SK-N-SH (cell line): ENCODE data around the gene PLP2. TPM values are rescaled to one million over a fixed set of nuclear protein-coding genes. Genes with fewer than 3 reads are reported as not detected.

Experiments
- CTCF ChIA-PET: fragments of 300-600, 350-600 bp; formaldehyde crosslinking; extraction: SDS; loops from one replicate; lab custom pipeline; 2021; lab: Yijun Ruan, JAX
- POLR2A ChIA-PET: fragments of 350-600 bp; sonication (Branson Sonifier 250); formaldehyde crosslinking; extraction: SDS; loops from one replicate; lab custom pipeline; 2020; ENCODE audit warnings: antibody characterized with exemption, inconsistent platforms; lab: Yijun Ruan, JAX
- DNase-seq: peaks from one replicate; pipeline ENCODE4 v3.0.0; 2012
- H2AFZ ChIP-seq: fragments of 200-600 bp; sonication (generic); 2 replicates; pipeline ENCODE4 v1.8.1; 2016; ENCODE audit warnings: antibody characterized with exemption, mild to moderate bottlenecking, low read depth
- H3F3A ChIP-seq: fragments of 200-600 bp; sonication (generic); replicated peaks from 2 replicates; pipeline ENCODE3; 2016; ENCODE audit warnings: antibody characterized with exemption, mild to moderate bottlenecking; ENCODE audit not compliant: insufficient read depth
- H3K27ac ChIP-seq, 2 experiments: fragments of 200-500 bp in 1 of 2; fragments of 200-600 bp in 1 of 2; sonication (Bioruptor generic) in 1 of 2; sonication (generic), shearing (Covaris generic) in 1 of 2; 2 replicates each; pipeline versions ENCODE4 v1.5.1 to v1.6.1; 2014 to 2016; ENCODE audit warnings: low read depth in 2 of 2, inconsistent platforms in 1 of 2, low read length in 1 of 2, mild to moderate bottlenecking in 1 of 2, mixed read lengths in 1 of 2
- H3K27me3 ChIP-seq: fragments of 200-600 bp; sonication (generic), shearing (Covaris generic); 2 replicates; pipeline ENCODE4 v1.6.1; 2016; ENCODE audit warnings: mixed run types; ENCODE audit not compliant: insufficient read depth
- H3K36me3 ChIP-seq, 2 experiments: fragments of 200-500 bp in 1 of 2; fragments of 200-600 bp in 1 of 2; sonication (Bioruptor generic) in 1 of 2; sonication (generic) in 1 of 2; replicated peaks in 1 of 2; 2 replicates each; pipeline versions ENCODE3 to v1.5.1; 2014 to 2016; ENCODE audit warnings: low read length in 1 of 2, mild to moderate bottlenecking in 1 of 2; ENCODE audit not compliant: insufficient read depth in 2 of 2, control insufficient read depth in 1 of 2
- H3K4me1 ChIP-seq, 2 experiments: fragments of 200-500 bp in 1 of 2; fragments of 200-600 bp in 1 of 2; sonication (Bioruptor generic) in 1 of 2; sonication (generic), shearing (Covaris generic) in 1 of 2; 2 replicates each; pipeline versions ENCODE4 v1.5.1 to v1.6.1; 2014 to 2016; ENCODE audit warnings: low read depth in 1 of 2, low read length in 1 of 2, mixed run types in 1 of 2; ENCODE audit not compliant: insufficient read depth in 2 of 2, control insufficient read depth in 1 of 2
- H3K4me2 ChIP-seq: fragments of 200-600 bp; sonication (generic), shearing (Covaris generic); 2 replicates; pipeline ENCODE4 v1.6.1; 2017; ENCODE audit warnings: mixed run types
- H3K4me3 ChIP-seq, 2 experiments: fragments of 200-500 bp in 1 of 2; fragments of 200-600 bp in 1 of 2; sonication (Bioruptor generic) in 1 of 2; sonication (generic), shearing (Covaris generic) in 1 of 2; 2 replicates each; pipeline versions ENCODE4 v1.5.1 to v1.8.1; 2014 to 2016; ENCODE audit warnings: low read depth in 2 of 2, inconsistent platforms in 1 of 2, low read length in 1 of 2, mild to moderate bottlenecking in 1 of 2, mixed read lengths in 1 of 2, moderate library complexity in 1 of 2
- H3K79me2 ChIP-seq: fragments of 200-600 bp; sonication (generic); 2 replicates; pipeline ENCODE4 v1.8.1; 2017; ENCODE audit warnings: mild to moderate bottlenecking; ENCODE audit not compliant: insufficient read depth
- H3K9ac ChIP-seq: fragments of 200-600 bp; sonication (generic); 2 replicates; pipeline ENCODE4 v1.6.1; 2017; ENCODE audit warnings: mixed run types
- H3K9me2 ChIP-seq: fragments of 200-600 bp; sonication (generic); 2 replicates; pipeline ENCODE4 v1.6.1; 2017; ENCODE audit warnings: mixed run types
- H3K9me3 ChIP-seq: fragments of 200-600 bp; sonication (generic); 2 replicates; pipeline ENCODE4 v1.6.1; 2017; ENCODE audit warnings: mixed run types, mild to moderate bottlenecking, moderate library complexity
- H4K20me1 ChIP-seq: fragments of 200-600 bp; sonication (generic); 2 replicates; pipeline ENCODE4 v1.6.1; 2017; ENCODE audit warnings: mild to moderate bottlenecking, mixed run types; ENCODE audit not compliant: insufficient read depth
- CHD2 ChIP-seq: fragments of 150-350 bp; IDR thresholded peaks from 2 replicates; pipeline ENCODE4 v1.6.1; 2018; ENCODE audit warnings: low read length; ENCODE audit not compliant: partially characterized antibody
- CTCF ChIP-seq: fragments of 200-600 bp; sonication (generic); IDR thresholded peaks from 2 replicates; pipeline ENCODE4 v1.6.1; 2017; ENCODE audit warnings: antibody characterized with exemption, mild to moderate bottlenecking, moderate library complexity
- EP300 ChIP-seq, 2 experiments: IDR thresholded peaks; 2 replicates each; pipeline versions ENCODE4 v1.4.0 to v1.6.1; 2012; ENCODE audit warnings: borderline replicate concordance in 1 of 2, low read depth in 1 of 2, low read length in 1 of 2
- FOXJ3 ChIP-seq: sonication (generic); formaldehyde crosslinking; IDR thresholded peaks from 2 replicates; pipeline ENCODE4 v1.5.1; 2020; ENCODE audit warnings: mild to moderate bottlenecking, missing genetic modification reagents
- FOXM1 ChIP-seq: IDR thresholded peaks from 2 replicates; pipeline ENCODE4 v1.4.0; 2012; ENCODE audit warnings: low read depth, mild to moderate bottlenecking
- GABPA ChIP-seq: IDR thresholded peaks from 2 replicates; pipeline ENCODE4 v1.4.0; 2012; ENCODE audit warnings: low read depth, mild to moderate bottlenecking
- IRF3 ChIP-seq: fragments of 150-350 bp; IDR thresholded peaks from 2 replicates; pipeline ENCODE4 v1.6.1; 2016; ENCODE audit warnings: mild to moderate bottlenecking, low read depth, low read length
- JUND ChIP-seq: IDR thresholded peaks from 2 replicates; pipeline ENCODE4 v1.4.0; 2012
- MEF2A ChIP-seq: IDR thresholded peaks from 2 replicates; pipeline ENCODE4 v1.4.0; 2012; ENCODE audit warnings: low read depth, borderline replicate concordance
- MXI1 ChIP-seq: IDR thresholded peaks from 2 replicates; pipeline ENCODE4 v1.6.1; 2012; ENCODE audit warnings: mild to moderate bottlenecking, low read depth, low read length, improper control_type of control experiment
- NFIC ChIP-seq: IDR thresholded peaks from 2 replicates; pipeline ENCODE4 v1.4.0; 2012; ENCODE audit warnings: borderline replicate concordance
- NRF1 ChIP-seq: IDR thresholded peaks from 2 replicates; pipeline ENCODE4 v1.6.1; 2012; ENCODE audit warnings: low read depth, mild to moderate bottlenecking, low read length
- RCOR1 ChIP-seq: fragments of 150-350 bp; IDR thresholded peaks from 2 replicates; pipeline ENCODE4 v1.6.1; 2017; ENCODE audit warnings: antibody characterized with exemption, low read length
- RFX5 ChIP-seq: IDR thresholded peaks from 2 replicates; pipeline ENCODE4 v1.6.1; 2012; ENCODE audit warnings: mild to moderate bottlenecking, improper control_type of control experiment, low read length
- SIN3A ChIP-seq: IDR thresholded peaks from 2 replicates; pipeline ENCODE4 v1.6.1; 2012; ENCODE audit warnings: low read depth, mild to moderate bottlenecking, low read length, moderate library complexity, borderline replicate concordance
- TAF1 ChIP-seq: IDR thresholded peaks from 2 replicates; pipeline ENCODE4 v1.6.1; 2012; ENCODE audit warnings: low read depth, mild to moderate bottlenecking, low read length, moderate library complexity, borderline replicate concordance
- USF1 ChIP-seq: IDR thresholded peaks from 2 replicates; pipeline ENCODE4 v1.4.0; 2012; ENCODE audit warnings: low read depth, borderline replicate concordance
- YY1 ChIP-seq: IDR thresholded peaks from 2 replicates; pipeline ENCODE4 v1.4.0; 2012; ENCODE audit warnings: low read depth, mild to moderate bottlenecking
- ZBTB33 ChIP-seq: IDR thresholded peaks from 2 replicates; pipeline ENCODE4 v1.4.0; 2012; ENCODE audit warnings: low read depth, borderline replicate concordance
- WGBS: methylation state at CpG from one replicate; pipeline ENCODE4 v1.1.6; 2017; ENCODE audit warnings: low lambda C conversion rate; 5-methylcytosine and 5-hydroxymethylcytosine counted together
- polyA plus RNA-seq, 3 experiments: library from polyadenylated mRNA; depleted of rRNA; stranded (reverse); fragments of >200 nt; gene quantifications; 2 replicates each; pipeline ENCODE4 v1.2.3, GENCODE V29; 2012

PLP2 gene
- polyA plus RNA-seq, 1 of the 3 experiments (the other 2 are of a cell fraction), result 146 TPM

GRCh38 chrX:49208399-49208798 lies 36.7 kb downstream of the PLP2 start:
- 66% methylated on average over 5 of the region's 5 CpGs for WGBS
- peaks cover 34% of the 10 kb centered on the region for H3K27me3 ChIP-seq
- H3F3A ChIP-seq, result no peaks in the 10 kb centered on the region
- no peak overlapping the region for H2AFZ ChIP-seq
- no peak overlapping the region for H3K4me2 ChIP-seq
- no peak for TF ChIP-seq RCOR1
- no peak for TF ChIP-seq NFIC
- TF ChIP-seq SIN3A, result no peak
- TF ChIP-seq MEF2A, result no peak
- no peak for TF ChIP-seq RFX5
- POLR2A ChIA-PET, result no interaction called here
- no peaks in the 10 kb centered on the region for H3K9me3 ChIP-seq
- H3K27ac ChIP-seq, result no peak overlapping the region
- H3K36me3 ChIP-seq, result no peaks in the 10 kb centered on the region
- no peak for DNase-seq
- H4K20me1 ChIP-seq, result no peaks in the 10 kb centered on the region
- H3K4me3 ChIP-seq, result no peak overlapping the region
- CTCF ChIA-PET, result interaction anchor here (2.5 kb wide), 1 partner anchor 16 kb away, joined by 9 read pairs; no protein-coding TSS in a partner anchor
- no peaks in the 10 kb centered on the region for H3K9me2 ChIP-seq
- H3K79me2 ChIP-seq, result no peaks in the 10 kb centered on the region
- H3K9ac ChIP-seq, result no peak overlapping the region
- no peaks in the 10 kb centered on the region for H3K4me1 ChIP-seq

GRCh38 chrX:49209434-49210251 lies 37.9 kb downstream of the PLP2 start:
- H3K36me3 ChIP-seq, result no peaks in the 10 kb centered on the region
- DNase-seq, result no peak
- peaks cover 25% of the 10 kb centered on the region for H3K27me3 ChIP-seq
- WGBS, result 35% methylated on average over 27 of the region's 28 CpGs
- no peak overlapping the region for H2AFZ ChIP-seq
- no peaks in the 10 kb centered on the region for H3F3A ChIP-seq
- no peaks in the 10 kb centered on the region for H4K20me1 ChIP-seq
- H3K27ac ChIP-seq, result no peak overlapping the region
- no peaks in the 10 kb centered on the region for H3K9me3 ChIP-seq
- CTCF ChIA-PET, result interaction anchor here (0.7 to 2.5 kb wide), 2 partner anchors 17 to 54 kb away, joined by 4 to 9 read pairs; no protein-coding TSS in a partner anchor
- POLR2A ChIA-PET, result no interaction called here
- no peaks in the 10 kb centered on the region for H3K79me2 ChIP-seq
- no peak overlapping the region for H3K9ac ChIP-seq
- H3K4me1 ChIP-seq, result no peaks in the 10 kb centered on the region
- H3K9me2 ChIP-seq, result no peaks in the 10 kb centered on the region
- no peak overlapping the region for H3K4me3 ChIP-seq
- no peak overlapping the region for H3K4me2 ChIP-seq
- TF ChIP-seq JUND, result no peak
- TF ChIP-seq FOXJ3 (CRISPR knock-in tag), result no peak
- TF ChIP-seq MEF2A, result no peak
- TF ChIP-seq IRF3, result no peak
- no peak for TF ChIP-seq ZBTB33
- no peak for TF ChIP-seq EP300 (IDR thresholded peaks at IDR 0.05; ENCODE audit: borderline replicate concordance in 1 of 2, low read depth in 1 of 2, low read length in 1 of 2)
- TF ChIP-seq TAF1, result no peak
- no peak for TF ChIP-seq CTCF
- no peak for TF ChIP-seq USF1
- no peak for TF ChIP-seq MXI1
- TF ChIP-seq FOXM1, result no peak
- no peak for TF ChIP-seq NRF1
- TF ChIP-seq RCOR1, result no peak
- no peak for TF ChIP-seq CHD2
- TF ChIP-seq YY1, result no peak
- TF ChIP-seq GABPA, result no peak
- TF ChIP-seq NFIC, result no peak
